Gastrocnemius medialis (tissue), 4 donors: ENCODE results near the gene SDK2. TPM values are rescaled to one million over a fixed set of nuclear protein-coding genes. Genes with fewer than 3 reads are reported as not detected.

Experiments
- ATAC-seq, 2 donors: fragments of 150-250 bp; one replicate each; pipeline ENCODE4 v1.9.1; 2016
- DNase-seq, 2 donors: peaks; one replicate each; pipeline ENCODE4 v3.0.0-alpha.2; 2019
- H3K27ac ChIP-seq, 4 donors: fragments of 200-600 bp; sonication (generic); 1 replicate in 1 of 4; 2 replicates in 3 of 4; pipeline ENCODE4 v1.5.1; 2016 to 2018; ENCODE audit warnings: mild to moderate bottlenecking in 2 of 4, moderate library complexity in 1 of 4
- H3K27me3 ChIP-seq, 3 donors: fragments of 200-600 bp; sonication (generic) in 2 of 3; 1 replicate in 1 of 3; 2 replicates in 2 of 3; pipeline versions ENCODE4 v1.5.1 to v1.6.0; 2016 to 2019; ENCODE audit warnings: mild to moderate bottlenecking in 1 of 3, moderate library complexity in 1 of 3
- H3K36me3 ChIP-seq, 2 donors: fragments of 200-600 bp; sonication (generic) in 1 of 2; one replicate each; pipeline ENCODE4 v1.5.1; 2017 to 2018
- H3K4me1 ChIP-seq, 2 donors: fragments of 200-600 bp; sonication (generic) in 1 of 2; one replicate each; pipeline ENCODE4 v1.5.1; 2016 to 2017; ENCODE audit warnings: mild to moderate bottlenecking in 2 of 2
- H3K4me3 ChIP-seq, 4 donors: fragments of 200-600 bp; sonication (generic) in 3 of 4; 1 replicate in 1 of 4; 2 replicates in 3 of 4; pipeline ENCODE4 v1.5.1; 2016 to 2019; ENCODE audit warnings: mild to moderate bottlenecking in 2 of 4
- H3K9me3 ChIP-seq, 3 donors: fragments of 200-600 bp; sonication (generic) in 2 of 3; 1 replicate in 1 of 3; 2 replicates in 2 of 3; pipeline ENCODE4 v1.5.1; 2016 to 2019
- POLR2A ChIP-seq, 2 donors: fragments of 450-650 bp; IDR thresholded peaks; one replicate each; pipeline ENCODE4 v1.6.1; 2017; ENCODE audit warnings: antibody characterized with exemption in 2 of 2, mild to moderate bottlenecking in 2 of 2, moderate library complexity in 2 of 2
- in situ Hi-C, 4 donors: fragments of 200-750 bp; cut with MboI; loops; one replicate each; pipeline versions ENCODE4 v1.15.0 to v1.8.0; 2017; ENCODE audit warnings: low sequenced_read_pairs in 4 of 4
- intact Hi-C: fragments of 100-400 bp; cut with DNase I; formaldehyde crosslinking; loops from one replicate; pipeline ENCODE4 v1.15.1; 2023; ENCODE audit warnings: low total_unique reads
- total RNA-seq, 4 donors: library from RNA; depleted of rRNA; stranded (reverse); fragments of >200 nt; gene quantifications; one replicate each; pipeline versions ENCODE4 v1.1.0 to v1.2.3, GENCODE V29; 2016
- TF ChIP-seq, protein P1 (sequence below), 5 experiments: fragments of 450-650 bp in 3 of 5; fragments of 200-600 bp in 2 of 5; sonication (generic) in 2 of 5; IDR thresholded peaks in 4 of 5; conservative IDR thresholded peaks in 1 of 5; 1 replicate in 4 of 5; 2 replicates in 1 of 5; pipeline ENCODE4 v1.5.1; 2016 to 2019; ENCODE audit warnings: antibody characterized with exemption in 5 of 5, mild to moderate bottlenecking in 3 of 5, moderate library complexity in 3 of 5

Gene SDK2
- total RNA-seq, 4 donors from 2014 or later = 0.02 to 0.31 (median 0.13) TPM

DNA sequence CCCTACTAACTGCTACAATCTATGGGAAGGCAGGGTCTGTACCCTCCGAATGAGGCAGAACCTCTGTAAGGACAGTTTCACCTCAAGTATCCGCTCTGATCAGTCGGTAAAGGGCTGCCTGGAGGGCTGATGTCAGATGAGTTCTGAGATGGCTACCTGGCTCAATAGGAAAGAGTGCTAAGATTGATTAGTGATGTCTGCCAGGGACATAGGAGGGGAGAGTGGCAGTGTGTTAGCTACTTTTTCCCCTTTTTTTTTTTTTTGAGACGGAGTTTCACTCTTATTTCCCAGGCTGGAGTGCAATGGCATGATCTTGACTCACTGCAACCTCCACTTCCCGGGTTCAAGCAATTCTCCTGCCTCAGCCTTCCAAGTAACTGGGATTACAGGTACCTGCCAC, 293.4 kb downstream of the SDK2 start:
- no peak for TF ChIP-seq POLR2A (IDR thresholded peaks at IDR 0.05)
- TF ChIP-seq, protein P1, sequence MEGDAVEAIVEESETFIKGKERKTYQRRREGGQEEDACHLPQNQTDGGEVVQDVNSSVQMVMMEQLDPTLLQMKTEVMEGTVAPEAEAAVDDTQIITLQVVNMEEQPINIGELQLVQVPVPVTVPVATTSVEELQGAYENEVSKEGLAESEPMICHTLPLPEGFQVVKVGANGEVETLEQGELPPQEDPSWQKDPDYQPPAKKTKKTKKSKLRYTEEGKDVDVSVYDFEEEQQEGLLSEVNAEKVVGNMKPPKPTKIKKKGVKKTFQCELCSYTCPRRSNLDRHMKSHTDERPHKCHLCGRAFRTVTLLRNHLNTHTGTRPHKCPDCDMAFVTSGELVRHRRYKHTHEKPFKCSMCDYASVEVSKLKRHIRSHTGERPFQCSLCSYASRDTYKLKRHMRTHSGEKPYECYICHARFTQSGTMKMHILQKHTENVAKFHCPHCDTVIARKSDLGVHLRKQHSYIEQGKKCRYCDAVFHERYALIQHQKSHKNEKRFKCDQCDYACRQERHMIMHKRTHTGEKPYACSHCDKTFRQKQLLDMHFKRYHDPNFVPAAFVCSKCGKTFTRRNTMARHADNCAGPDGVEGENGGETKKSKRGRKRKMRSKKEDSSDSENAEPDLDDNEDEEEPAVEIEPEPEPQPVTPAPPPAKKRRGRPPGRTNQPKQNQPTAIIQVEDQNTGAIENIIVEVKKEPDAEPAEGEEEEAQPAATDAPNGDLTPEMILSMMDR (IDR thresholded peaks at IDR 0.05 in 4 of 5, conservative IDR thresholded peaks at IDR 0.05 in 1 of 5) = no peak
- no peaks in the 10 kb centered on the region for H3K36me3 ChIP-seq
- peaks cover 0 to 1% of the 10 kb centered on the region in 2 donors for H3K4me1 ChIP-seq
- no peak for DNase-seq
- no peak overlapping the region for H3K27ac ChIP-seq
- in situ Hi-C loops (loop anchor here in 3 of 4 donors (25.0 kb wide), 1 partner anchor 614 kb away; no protein-coding TSS in a partner anchor), intact Hi-C loops (no loop called here)
- no peak for ATAC-seq
- H3K4me3 ChIP-seq = no peak overlapping the region
- H3K9me3 ChIP-seq = no peaks in the 10 kb centered on the region
- no peaks in the 10 kb centered on the region for H3K27me3 ChIP-seq

DNA sequence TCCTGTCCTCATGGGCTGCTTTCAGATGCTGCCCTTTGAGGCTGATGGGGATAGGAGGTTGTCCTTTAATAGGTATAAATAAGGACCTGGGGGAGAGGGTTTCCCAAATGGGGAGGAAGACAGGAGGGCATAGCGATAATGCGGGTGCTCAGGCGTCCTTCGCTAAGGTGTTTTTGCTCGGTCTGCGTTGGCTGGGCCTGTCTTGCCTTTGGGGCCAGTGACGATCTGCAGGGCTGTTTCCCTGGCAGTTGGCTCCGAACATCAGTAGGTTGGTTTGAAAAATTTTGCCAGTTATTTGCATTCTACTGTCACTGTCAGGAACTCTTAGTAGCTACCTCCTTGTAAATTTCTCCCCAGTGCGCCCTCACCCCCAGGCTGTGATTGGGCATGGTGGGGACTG, 294.6 kb downstream of the SDK2 start:
- intact Hi-C loops = no loop called here

DNA sequence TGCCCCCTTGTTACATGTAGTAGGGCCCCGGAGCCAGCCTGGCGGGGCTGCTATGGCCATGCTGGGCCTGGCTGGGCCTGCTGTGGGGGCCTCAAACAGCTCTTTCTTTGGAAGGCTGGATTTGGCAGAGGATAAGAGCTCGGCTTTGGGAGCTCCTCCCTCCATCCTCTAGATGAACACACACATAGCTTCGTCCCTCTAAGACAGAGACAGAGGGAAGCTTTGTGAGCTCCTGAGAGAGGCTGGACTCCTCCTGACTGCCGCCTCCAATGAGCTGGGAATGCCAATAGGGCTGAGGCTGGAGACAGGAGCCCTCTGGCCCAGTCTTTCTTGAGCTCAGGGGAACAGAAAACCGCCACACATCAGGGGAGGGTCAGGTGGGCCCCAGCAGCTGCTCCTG, 295.1 kb downstream of the SDK2 start:
- Histone ChIP-seq H3K36me3 (no peaks in the 10 kb centered on the region), H3K4me1 (no peaks in the 10 kb centered on the region), H3K27me3 (no peaks in the 10 kb centered on the region), H3K27ac (no peak overlapping the region), H3K4me3 (no peak overlapping the region), H3K9me3 (no peaks in the 10 kb centered on the region)
- in situ Hi-C loops = no loop called here
- intact Hi-C loops = no loop called here
- DNase-seq (no peak), ATAC-seq (no peak)
- TF ChIP-seq POLR2A (IDR thresholded peaks at IDR 0.05) = no peak
- TF ChIP-seq, protein P1 (IDR thresholded peaks at IDR 0.05 in 4 of 5, conservative IDR thresholded peaks at IDR 0.05 in 1 of 5) = no peak

More for the DNA sequence above, 294.6 kb downstream of the SDK2 start:
- TF ChIP-seq, protein P1 (IDR thresholded peaks at IDR 0.05 in 4 of 5, conservative IDR thresholded peaks at IDR 0.05 in 1 of 5) = no peak
- TF ChIP-seq POLR2A (IDR thresholded peaks at IDR 0.05) = no peak
- DNase-seq (no peak), ATAC-seq (no peak)
- no peaks in the 10 kb centered on the region for H3K4me1 ChIP-seq
- H3K36me3 ChIP-seq = no peaks in the 10 kb centered on the region
- in situ Hi-C loops = loop anchor here in 3 of 4 donors (25.0 kb wide), 1 partner anchor 612 kb away; no protein-coding TSS in a partner anchor
- H3K4me3 ChIP-seq = no peak overlapping the region
- H3K27me3 ChIP-seq = no peaks in the 10 kb centered on the region
- no peak overlapping the region for H3K27ac ChIP-seq
- no peaks in the 10 kb centered on the region for H3K9me3 ChIP-seq

DNA sequence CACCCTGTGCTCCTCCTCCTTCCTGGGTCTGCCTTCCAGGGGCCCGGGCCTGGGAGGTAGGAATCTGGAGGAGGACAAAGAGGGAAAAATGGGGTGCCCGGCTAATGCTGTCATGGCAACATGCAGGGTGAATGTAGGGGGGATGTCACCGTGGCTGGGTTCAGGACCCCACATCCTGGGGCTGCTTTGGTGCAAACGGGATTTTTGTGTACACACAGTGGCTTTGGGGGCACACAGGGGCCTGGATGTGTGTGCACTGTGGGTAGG, 295.5 kb downstream of the SDK2 start:
- DNase-seq = no peak
- TF ChIP-seq POLR2A (IDR thresholded peaks at IDR 0.05) = no peak
- TF ChIP-seq, protein P1 (IDR thresholded peaks at IDR 0.05 in 4 of 5, conservative IDR thresholded peaks at IDR 0.05 in 1 of 5) = no peak
- no peaks in the 10 kb centered on the region for H3K4me1 ChIP-seq

More for the DNA sequence above, 295.5 kb downstream of the SDK2 start:
- no peak for ATAC-seq
- Histone ChIP-seq H3K27me3 (no peaks in the 10 kb centered on the region), H3K9me3 (no peaks in the 10 kb centered on the region), H3K27ac (no peak overlapping the region), H3K36me3 (no peaks in the 10 kb centered on the region), H3K4me3 (no peak overlapping the region)
- in situ Hi-C loops = no loop called here
- intact Hi-C loops = no loop called here
